22Rv1 (cell line): Measurements from ENCODE around the gene UPF3A.

Experiments used
- H3K27ac ChIP-seq: fragments of 450-650 bp; 2 replicates; pipeline ENCODE4 v1.5.1; 2017
- CTCF ChIP-seq: fragments of 450-650 bp; IDR thresholded peaks from 2 replicates; pipeline ENCODE4 v1.5.1; 2017; ENCODE audit warnings: mild to moderate bottlenecking
- ZFX ChIP-seq: fragments of 450-650 bp; IDR thresholded peaks from 2 replicates; pipeline ENCODE4 v1.6.1; 2017; ENCODE audit warnings: antibody characterized with exemption, borderline replicate concordance

UPF3A gene

DNA sequence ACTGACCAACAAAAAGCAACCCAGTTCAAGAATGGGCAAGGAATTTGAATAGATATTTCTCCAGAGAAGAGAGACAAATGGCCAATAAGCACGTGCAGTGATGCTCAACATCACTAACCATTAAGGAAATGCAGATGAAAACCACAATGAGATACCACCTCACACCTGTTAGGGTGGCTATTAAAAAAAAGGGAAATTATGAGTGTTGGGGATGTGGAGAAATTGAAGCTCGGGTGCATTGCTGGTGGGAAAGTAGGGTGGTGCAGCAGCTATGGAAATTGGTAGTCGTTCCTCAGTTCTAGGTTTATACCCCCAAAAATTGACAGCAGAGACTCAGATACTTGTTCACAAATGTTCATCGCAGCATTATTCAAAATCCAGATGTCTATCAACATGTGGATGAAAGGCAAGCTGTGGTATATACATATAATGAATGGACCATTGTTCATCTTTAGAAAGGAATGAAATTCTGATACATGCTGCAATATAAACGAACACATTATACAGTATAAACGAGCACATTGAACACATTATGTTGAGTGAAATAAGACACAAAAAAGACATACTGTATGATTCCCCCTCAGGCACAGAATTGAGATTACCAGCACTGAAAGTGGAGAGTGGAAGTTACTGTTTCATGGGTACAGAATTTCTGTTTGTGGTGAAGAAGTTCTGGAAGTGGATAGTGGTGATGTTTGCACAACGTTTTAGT is 33.8 kb downstream of the UPF3A start:
- H3K27ac ChIP-seq: peak overlapping the region; percentile 92
- TF ChIP-seq CTCF (no peak), ZFX (no peak)

DNA sequence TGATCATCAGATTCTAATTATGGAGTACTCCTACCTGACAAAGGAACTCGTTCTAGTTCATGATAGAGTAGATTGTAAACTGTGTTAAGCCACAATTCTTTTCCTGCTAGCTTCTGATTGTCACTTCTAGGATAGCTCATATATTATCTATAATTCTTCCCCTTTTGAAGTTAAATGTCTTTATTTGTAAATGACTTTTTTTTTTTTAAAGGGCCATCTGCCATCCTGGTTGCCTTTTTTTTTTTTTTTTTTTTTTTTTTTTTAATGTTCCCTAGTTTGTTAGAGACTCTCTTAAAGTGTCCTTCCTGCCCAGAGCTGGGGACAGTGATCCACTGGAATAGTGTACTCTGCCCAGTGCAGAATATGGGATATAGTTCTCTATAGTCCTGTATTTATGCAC is 37.2 kb downstream of the UPF3A start:
- TF ChIP-seq CTCF (no peak), ZFX (no peak)
- H3K27ac ChIP-seq: no peak overlapping the region

DNA sequence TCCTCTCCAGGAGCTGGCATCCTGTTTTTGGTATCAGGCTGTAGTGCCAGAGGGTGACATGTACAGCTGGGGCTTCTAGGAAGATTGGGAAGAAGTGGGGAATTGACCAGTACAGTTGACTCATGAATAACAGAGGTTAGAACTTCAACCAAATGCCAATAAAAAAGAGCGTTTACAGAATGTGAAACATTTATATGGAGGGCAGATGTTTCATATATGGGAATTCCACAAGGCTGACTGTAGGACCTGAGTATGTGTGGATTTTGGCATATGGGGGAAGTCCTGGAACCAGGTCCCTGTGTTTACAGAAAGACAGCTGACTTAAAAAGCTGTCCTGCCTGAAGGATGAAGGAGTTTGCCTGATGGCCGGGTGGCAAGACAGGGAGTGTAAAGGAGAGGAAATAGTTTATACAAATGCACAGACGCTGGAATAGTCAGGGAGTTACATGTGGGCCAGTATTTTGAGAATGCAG is 38.1 kb downstream of the UPF3A start:
- TF ChIP-seq CTCF (no peak), ZFX (no peak)
- no peak overlapping the region for H3K27ac ChIP-seq

GRCh38 chr13:114320065-114320464 is 38.7 kb downstream of the UPF3A start:
- H3K27ac ChIP-seq: no peak overlapping the region
- no peak for TF ChIP-seq CTCF
- TF ChIP-seq ZFX: no peak

DNA sequence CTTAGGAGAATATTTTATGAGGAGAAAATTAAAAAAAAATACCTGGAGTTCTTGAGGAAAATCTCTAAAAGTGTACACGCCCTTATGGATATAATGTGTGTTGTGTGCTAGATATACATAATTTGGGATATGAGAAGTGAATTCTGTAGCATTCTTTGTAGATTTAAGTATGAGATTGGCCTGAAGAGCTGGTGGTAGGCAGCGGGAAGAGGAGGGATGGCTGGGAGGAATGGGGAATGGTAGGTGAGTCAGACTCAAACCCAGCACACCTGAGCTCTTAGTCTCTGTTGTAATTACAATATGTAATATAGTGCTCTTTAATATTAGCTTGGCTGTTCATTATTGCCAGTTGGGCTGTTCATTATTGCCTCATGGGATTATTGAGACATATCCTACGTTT is 39.9 kb downstream of the UPF3A start:
- no peak overlapping the region for H3K27ac ChIP-seq
- TF ChIP-seq CTCF (no peak), ZFX (no peak)

DNA sequence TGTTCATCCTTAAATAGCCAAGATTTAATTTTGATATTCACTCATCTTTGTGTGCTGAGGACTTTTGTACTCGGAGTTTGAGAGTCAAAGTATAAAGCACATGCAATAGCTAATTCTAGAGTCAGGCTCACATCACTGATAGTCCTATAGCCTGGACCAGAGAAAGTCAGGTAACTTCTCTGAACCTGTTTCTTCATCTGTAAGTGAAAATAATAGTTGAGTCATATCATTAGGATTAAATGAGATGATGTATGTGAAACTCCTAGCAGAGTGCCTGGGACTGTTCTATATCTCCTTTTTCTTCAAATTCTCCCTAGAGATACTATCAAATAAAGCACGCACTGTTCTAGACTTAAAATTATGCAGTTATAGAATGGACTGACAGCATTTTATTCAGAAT is 41.9 kb downstream of the UPF3A start:
- no peak overlapping the region for H3K27ac ChIP-seq
- no peak for TF ChIP-seq ZFX
- TF ChIP-seq CTCF: no peak

DNA sequence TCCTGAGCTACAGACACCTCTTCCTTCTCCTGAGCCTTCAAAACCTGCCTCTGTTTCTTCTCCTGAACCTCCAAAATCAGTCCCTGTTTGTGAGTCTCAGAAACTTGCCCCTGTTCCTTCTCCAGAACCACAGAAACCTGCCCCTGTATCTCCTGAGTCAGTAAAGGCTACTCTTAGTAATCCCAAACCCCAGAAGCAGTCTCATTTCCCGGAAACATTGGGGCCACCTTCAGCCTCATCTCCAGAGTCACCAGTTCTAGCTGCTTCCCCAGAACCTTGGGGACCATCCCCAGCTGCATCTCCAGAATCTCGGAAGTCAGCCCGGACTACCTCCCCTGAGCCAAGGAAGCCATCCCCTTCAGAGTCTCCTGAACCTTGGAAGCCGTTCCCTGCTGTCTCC is 42.9 kb downstream of the UPF3A start:
- TF ChIP-seq ZFX (no peak), CTCF (no peak)
- H3K27ac ChIP-seq: no peak overlapping the region
